Psoas muscle (tissue), 8 donors: ENCODE measurements around the gene NKPD1. TPM values are rescaled to one million over a fixed set of nuclear protein-coding genes. Genes with fewer than 3 reads are reported as not detected.

Experiments used
- ATAC-seq, 4 donors: fragments of 200-7000 bp; cut with Tn5 transposase; one replicate each; pipeline ENCODE4 v1.9.1; 2020; ENCODE audit warnings: moderate library complexity in 3 of 4, mild to moderate bottlenecking in 2 of 4
- DNase-seq, 2 donors: peaks; one replicate each; pipeline ENCODE4 v3.0.0-alpha.2; 2020
- H3K27ac ChIP-seq: fragments of 200-600 bp; one replicate; pipeline ENCODE4 v1.8.0; 2022
- H3K27me3 ChIP-seq, 3 donors: fragments of 200-600 bp in 1 of 3; one replicate each; pipeline versions ENCODE4 v1.6.1 to v1.8.0; 2013 to 2022; ENCODE audit warnings: low read length in 2 of 3, mild to moderate bottlenecking in 2 of 3, moderate library complexity in 1 of 3; ENCODE audit not compliant: insufficient read depth in 3 of 3
- H3K36me3 ChIP-seq, 2 donors: fragments of 200-600 bp in 1 of 2; one replicate each; pipeline versions ENCODE4 v1.6.1 to v1.8.0; 2013 to 2022; ENCODE audit warnings: low read depth in 1 of 2, mild to moderate bottlenecking in 1 of 2, moderate library complexity in 1 of 2; ENCODE audit not compliant: insufficient read depth in 1 of 2
- H3K4me1 ChIP-seq: fragments of 200-600 bp; one replicate; pipeline ENCODE4 v1.8.0; 2022
- H3K4me3 ChIP-seq: fragments of 200-600 bp; one replicate; pipeline ENCODE4 v1.8.0; 2022; ENCODE audit warnings: mild to moderate bottlenecking
- H3K9me3 ChIP-seq: fragments of 200-600 bp; one replicate; pipeline ENCODE4 v1.8.0; 2022
- CTCF ChIP-seq: fragments of 200-600 bp; IDR thresholded peaks from one replicate; pipeline ENCODE4 v1.8.0; 2022; ENCODE audit warnings: antibody characterized with exemption
- WGBS, 3 donors: extraction: QIAGEN DNeasy Blood & Tissue Kit; methylation state at CpG; one replicate each; pipeline versions ENCODE4 v1.1.6 to v1.1.7; 2013; 5-methylcytosine and 5-hydroxymethylcytosine counted together
- intact Hi-C, 2 donors: fragments of 100-400 bp; cut with DNase I; formaldehyde crosslinking; loops; one replicate each; pipeline versions ENCODE4 v1.11.0 to v1.14.2; 2022
- polyA plus RNA-seq, 3 donors: library from polyadenylated mRNA; stranded (reverse); fragments of 200-250 nt; gene quantifications; one replicate each; pipeline ENCODE4 v1.2.3, GENCODE V29; 2013
- total RNA-seq, 4 donors: library from RNA; stranded (reverse); fragmentation: NEBNext Ultra II Directional in 2 of 4; extraction: Animal tissue kit (Norgen Biotek cat#: 25700) in 2 of 4; gene quantifications; one replicate each; pipeline versions ENCODE4 v1.2.1 to v1.2.4, GENCODE V29; 2021 to 2023
- donor health status: healthy with polysubstance abuse.
- donor health status: DM: no; HTN: no; CAD: no; lungs with moderate emphysema.
- donor health status: Bipolar disorder and iron deficiency.
- donor health status: healthy.
- donor health status: DM: yes; HTN: yes; CAD: no.
- donor health status: DM: no; HTN: no; CAD: no.
- donor health status: DM: no; HTN: no; CAD: no.
- donor health status: DM: yes; HTN: yes; CAD: no.

NKPD1 gene
- total and polyA plus RNA-seq, 7 donors: 0.06 to 0.18 (median 0.08) TPM; not detected in 2

- H3K27me3 ChIP-seq: no peaks in the 10 kb centered on the region
- no peaks in the 10 kb centered on the region for H3K36me3 ChIP-seq
- peak; percentile 52 for TF ChIP-seq CTCF
- intact Hi-C loops: loop anchor here in 1 of 2 donors (10.0 kb wide), 1 partner anchor 147 kb away; no protein-coding TSS in a partner anchor
- H3K4me3 ChIP-seq: no peak overlapping the region
- no peak for DNase-seq
- no peaks in the 10 kb centered on the region for H3K9me3 ChIP-seq
- H3K27ac ChIP-seq: no peak overlapping the region
- H3K4me1 ChIP-seq: no peaks in the 10 kb centered on the region
- 36 to 40% (median 39%) methylated on average over 12 of the region's 12 CpGs for WGBS, 3 donors
- peak in 3 of 4 donors; percentile 30 to 61 (median 60) for ATAC-seq
These were observed 26.8 kb upstream of the NKPD1 start for GRCh38 chr19:45187421-45188100.

- H3K9me3 ChIP-seq: no peaks in the 10 kb centered on the region
- DNase-seq: no peak
- intact Hi-C loops: loop anchor here in 1 of 2 donors (10.0 kb wide), 1 partner anchor 148 kb away; no protein-coding TSS in a partner anchor
- H3K36me3 ChIP-seq: no peaks in the 10 kb centered on the region
- no peaks in the 10 kb centered on the region for H3K27me3 ChIP-seq
- H3K27ac ChIP-seq: no peak overlapping the region
- no peak for TF ChIP-seq CTCF
- 82 to 88% (median 86%) methylated on average over 12 of the region's 12 CpGs for WGBS, 3 donors
- no peaks in the 10 kb centered on the region for H3K4me1 ChIP-seq
- no peak for ATAC-seq
- no peak overlapping the region for H3K4me3 ChIP-seq
These were observed 25.9 kb upstream of the NKPD1 start for GRCh38 chr19:45186509-45187334.

GRCh38 chr19:45184115-45184514, 23.3 kb upstream of the NKPD1 start:
- no peak overlapping the region for H3K4me3 ChIP-seq
- peaks cover 7% of the 10 kb centered on the region for H3K4me1 ChIP-seq
- TF ChIP-seq CTCF: no peak
- intact Hi-C loops: loop anchor here in 1 of 2 donors (10.0 kb wide), 1 partner anchor 151 kb away; no protein-coding TSS in a partner anchor
- no peaks in the 10 kb centered on the region for H3K27me3 ChIP-seq
- WGBS, 3 donors: 92 to 97% (median 95%) methylated on average over 5 of the region's 5 CpGs
- DNase-seq: no peak
- no peak for ATAC-seq
- H3K36me3 ChIP-seq: no peaks in the 10 kb centered on the region
- H3K9me3 ChIP-seq: no peaks in the 10 kb centered on the region
- no peak overlapping the region for H3K27ac ChIP-seq

- H3K9me3 ChIP-seq: no peaks in the 10 kb centered on the region
- no peak overlapping the region for H3K4me3 ChIP-seq
- H3K27me3 ChIP-seq: no peaks in the 10 kb centered on the region
- DNase-seq (no peak), ATAC-seq (no peak)
- no peak for TF ChIP-seq CTCF
- intact Hi-C loops: loop anchor here in 1 of 2 donors (10.0 kb wide), 1 partner anchor 152 kb away; no protein-coding TSS in a partner anchor
- no peak overlapping the region for H3K27ac ChIP-seq
- H3K4me1 ChIP-seq: peaks cover 7% of the 10 kb centered on the region
- 85 to 91% (median 88%) methylated on average over 4 of the region's 4 CpGs for WGBS, 3 donors
- H3K36me3 ChIP-seq: no peaks in the 10 kb centered on the region
These were observed 22.0 kb upstream of the NKPD1 start for GRCh38 chr19:45182758-45183157.
